ENCODE results near the gene MICAL3.

The MICAL3 gene

GRCh38 chr22:17884084-17884483 is 140.3 kb downstream of the MICAL3 start:
- no peak overlapping the region for H3K4me3 ChIP-seq (ENCODE audit: control insufficient read depth, low read depth, low read length)
- DNase-seq (ENCODE audit: low read depth): no peak
- TF ChIP-seq CTCF (conservative IDR thresholded peaks at IDR 0.05; ENCODE audit: control insufficient read depth, insufficient read depth, low read depth, low read length): no peak

DNA sequence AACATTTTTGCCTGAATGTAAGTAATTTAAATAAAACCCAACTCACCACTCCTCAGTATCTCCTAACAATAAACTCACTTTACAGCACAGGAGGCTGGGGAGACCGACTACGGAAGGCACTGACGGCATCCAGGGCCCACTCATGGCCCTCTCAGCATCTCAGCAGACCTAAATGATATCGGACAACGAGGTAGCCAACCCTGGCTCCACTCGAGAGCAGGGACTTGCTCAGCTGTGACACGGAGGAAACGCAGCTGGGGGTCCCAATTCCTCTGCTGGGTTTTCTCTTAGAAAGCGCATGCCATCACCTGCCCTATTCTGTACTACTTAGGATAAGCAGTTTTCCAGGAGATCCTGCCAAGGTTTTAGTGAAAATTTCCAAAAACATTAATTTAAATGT is 141.0 kb downstream of the MICAL3 start:
- no peak for TF ChIP-seq CTCF (conservative IDR thresholded peaks at IDR 0.05; ENCODE audit: control insufficient read depth, insufficient read depth, low read depth, low read length)
- DNase-seq (ENCODE audit: low read depth): no peak
- H3K4me3 ChIP-seq (ENCODE audit: control insufficient read depth, low read depth, low read length): no peak overlapping the region

DNA sequence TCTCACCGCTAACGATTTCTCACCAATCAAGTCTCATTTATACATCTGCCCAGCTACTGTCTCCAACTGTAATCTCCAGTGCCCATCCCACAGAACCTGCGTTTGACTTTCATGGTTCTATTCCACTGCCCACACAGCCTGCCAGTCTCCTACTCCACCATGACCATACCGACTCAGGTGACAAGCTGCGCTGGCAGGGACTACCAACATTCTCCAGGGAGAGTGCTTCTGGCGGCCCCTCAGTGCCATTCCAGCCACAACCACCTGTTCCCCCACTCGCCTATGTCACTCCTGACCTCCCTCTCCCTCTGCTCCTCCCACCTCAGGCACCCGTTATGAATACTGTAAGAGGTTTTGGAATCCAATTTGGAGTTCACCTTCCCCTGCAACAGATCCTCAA is 141.6 kb downstream of the MICAL3 start:
- TF ChIP-seq CTCF (conservative IDR thresholded peaks at IDR 0.05; ENCODE audit: control insufficient read depth, insufficient read depth, low read depth, low read length): no peak
- no peak for DNase-seq (ENCODE audit: low read depth)
- H3K4me3 ChIP-seq (ENCODE audit: control insufficient read depth, low read depth, low read length): no peak overlapping the region

- DNase-seq (ENCODE audit: low read depth): no peak
- no peak for TF ChIP-seq CTCF (conservative IDR thresholded peaks at IDR 0.05; ENCODE audit: control insufficient read depth, insufficient read depth, low read depth, low read length)
- H3K4me3 ChIP-seq (ENCODE audit: control insufficient read depth, low read depth, low read length): no peak overlapping the region
These were observed 142.2 kb downstream of the MICAL3 start for GRCh38 chr22:17882162-17882561.

DNA sequence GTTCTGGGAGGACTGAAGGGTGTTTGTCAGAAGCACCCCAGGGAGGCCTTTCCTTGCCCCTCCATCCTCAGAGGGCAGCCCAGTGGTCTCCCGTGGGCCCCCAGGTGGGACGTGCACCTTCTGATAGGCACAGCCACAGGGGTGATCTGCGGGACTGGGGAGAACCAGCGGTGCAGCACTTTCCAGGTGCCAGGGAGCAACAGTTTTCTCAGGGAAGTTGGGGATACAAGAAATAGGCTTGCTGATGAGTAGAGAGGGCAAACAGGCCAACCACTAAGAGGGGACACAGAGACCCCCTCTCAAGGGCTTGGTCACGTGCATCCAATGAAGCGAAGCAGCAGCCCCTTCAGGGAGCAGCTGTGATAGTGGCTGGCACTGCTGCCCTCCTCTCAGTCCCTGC is 143.0 kb downstream of the MICAL3 start:
- TF ChIP-seq CTCF (conservative IDR thresholded peaks at IDR 0.05; ENCODE audit: control insufficient read depth, insufficient read depth, low read depth, low read length): no peak
- H3K4me3 ChIP-seq (ENCODE audit: control insufficient read depth, low read depth, low read length): no peak overlapping the region
- no peak for DNase-seq (ENCODE audit: low read depth)

DNA sequence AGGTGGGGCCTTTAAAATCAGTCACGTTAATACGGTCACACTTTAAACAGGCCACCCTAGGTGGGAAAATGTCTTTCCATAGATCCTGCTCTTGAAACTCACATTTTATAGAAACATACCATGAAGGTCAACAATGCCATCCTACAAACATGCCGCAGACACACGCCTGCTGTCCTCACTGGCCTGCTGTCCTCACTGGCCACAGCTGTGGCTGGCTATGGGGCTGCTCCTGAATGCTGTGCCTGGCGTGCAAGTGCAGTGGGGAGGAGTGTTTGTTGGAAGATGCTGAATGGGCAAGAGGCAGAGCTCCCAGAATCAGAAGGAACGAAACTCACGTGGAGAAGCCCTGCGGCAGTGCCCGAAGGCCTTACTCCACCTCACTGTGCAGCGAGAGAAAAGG is 143.9 kb downstream of the MICAL3 start:
- no peak overlapping the region for H3K4me3 ChIP-seq (ENCODE audit: control insufficient read depth, low read depth, low read length)
- no peak for DNase-seq (ENCODE audit: low read depth)
- no peak for TF ChIP-seq CTCF (conservative IDR thresholded peaks at IDR 0.05; ENCODE audit: control insufficient read depth, insufficient read depth, low read depth, low read length)

DNA sequence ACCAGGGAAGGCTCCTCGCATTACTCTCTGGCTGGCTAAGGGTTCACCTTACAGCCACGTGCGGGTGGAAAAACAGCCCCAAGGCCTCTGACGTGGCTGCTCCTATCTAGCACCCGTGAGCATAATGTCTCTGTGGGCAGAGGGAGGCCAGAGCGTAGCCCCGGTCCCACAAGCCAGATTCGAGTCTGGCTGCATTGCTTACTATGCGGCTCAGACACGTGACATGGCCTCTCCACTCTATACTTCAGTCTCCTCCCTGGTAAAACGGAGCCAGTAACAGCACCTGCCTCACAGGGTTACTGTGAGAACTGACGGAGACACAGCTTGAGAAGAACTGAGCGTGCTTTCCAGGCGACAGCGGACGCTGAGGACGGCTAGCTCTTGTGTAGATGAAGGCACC is 144.3 kb downstream of the MICAL3 start:
- DNase-seq (ENCODE audit: low read depth): no peak
- no peak for TF ChIP-seq CTCF (conservative IDR thresholded peaks at IDR 0.05; ENCODE audit: control insufficient read depth, insufficient read depth, low read depth, low read length)
- no peak overlapping the region for H3K4me3 ChIP-seq (ENCODE audit: control insufficient read depth, low read depth, low read length)

Measured in fibroblast of mammary gland (primary cell).